HepG2 (cell line): ENCODE data around the gene HRC. TPM values are rescaled to one million over a fixed set of nuclear protein-coding genes. Genes with fewer than 3 reads are reported as not detected.

Experiments used
- ARNT ChIP-seq: fragments of 450-650 bp; IDR thresholded peaks from 2 replicates; pipeline ENCODE4 v1.6.1; 2017
- ATAD3A ChIP-seq: sonication (generic); formaldehyde crosslinking; IDR thresholded peaks from 2 replicates; pipeline ENCODE4 v1.4.0; 2020; ENCODE audit warnings: missing genetic modification reagents
- CENPBD1 ChIP-seq: sonication (generic); formaldehyde crosslinking; IDR thresholded peaks from 2 replicates; pipeline ENCODE4 v1.8.0; 2022; ENCODE audit warnings: missing genetic modification reagents, low read depth, mild to moderate bottlenecking, borderline replicate concordance
- CREBL2 ChIP-seq: sonication (generic); formaldehyde crosslinking; IDR thresholded peaks from 2 replicates; pipeline ENCODE4 v1.8.1; 2023; ENCODE audit warnings: missing genetic modification reagents, mild to moderate bottlenecking, borderline replicate concordance
- GTF2F1 ChIP-seq: fragments of 150-350 bp; IDR thresholded peaks from 2 replicates; pipeline ENCODE4 v1.6.1; 2014; ENCODE audit warnings: low read length
- GZF1 ChIP-seq: sonication (generic); formaldehyde crosslinking; IDR thresholded peaks from 2 replicates; pipeline ENCODE4 v1.5.1; 2020; ENCODE audit warnings: mild to moderate bottlenecking, missing genetic modification reagents
- HMGA1 ChIP-seq: sonication (generic); formaldehyde crosslinking; conservative IDR thresholded peaks from 2 replicates; pipeline ENCODE4 v1.4.0; 2020; ENCODE audit warnings: missing genetic modification reagents
- IKZF1 ChIP-seq: fragments of 450-650 bp; IDR thresholded peaks from 2 replicates; pipeline ENCODE4 v1.7.1; 2016
- NFKB2 ChIP-seq: sonication (generic); formaldehyde crosslinking; IDR thresholded peaks from 2 replicates; pipeline ENCODE4 v1.4.0; 2020; ENCODE audit warnings: missing genetic modification reagents, borderline replicate concordance
- SAP130 ChIP-seq: IDR thresholded peaks from 2 replicates; pipeline ENCODE4 v1.6.1; 2016; ENCODE audit warnings: low read depth
- SOX13 ChIP-seq, 3 experiments: fragments of 450-650 bp in 1 of 3; sonication (generic) in 1 of 3; formaldehyde crosslinking in 1 of 3; IDR thresholded peaks in 2 of 3; conservative IDR thresholded peaks in 1 of 3; 2 replicates each; pipeline versions ENCODE4 v1.5.0 to v1.6.1; 2016 to 2020; ENCODE audit warnings: antibody characterized with exemption in 1 of 3, mild to moderate bottlenecking in 1 of 3, missing compliant biosample characterization in 1 of 3, missing genetic modification reagents in 1 of 3, moderate library complexity in 1 of 3
- TCF7 ChIP-seq: sonication (generic); IDR thresholded peaks from 2 replicates; pipeline ENCODE4 v1.6.1; 2016; ENCODE audit warnings: antibody characterized with exemption, low read depth
- THAP11 ChIP-seq: IDR thresholded peaks from 2 replicates; pipeline ENCODE4 v1.6.1; 2016; ENCODE audit warnings: missing biosample characterization, missing genetic modification reagents
- ZFP90 ChIP-seq: sonication (generic); formaldehyde crosslinking; IDR thresholded peaks from 2 replicates; pipeline ENCODE4 v1.8.0; 2022; ENCODE audit warnings: missing genetic modification reagents, mild to moderate bottlenecking, inconsistent platforms, borderline replicate concordance
- ZGPAT ChIP-seq: IDR thresholded peaks from 2 replicates; pipeline ENCODE4 v1.6.1; 2016; ENCODE audit warnings: mild to moderate bottlenecking
- ZKSCAN5 ChIP-seq: sonication (generic); formaldehyde crosslinking; IDR thresholded peaks from 2 replicates; pipeline ENCODE4 v1.5.1; 2020; ENCODE audit warnings: mild to moderate bottlenecking, missing genetic modification reagents
- ZNF101 ChIP-seq: sonication (generic); formaldehyde crosslinking; IDR thresholded peaks from 2 replicates; pipeline ENCODE4 v1.4.0; 2020; ENCODE audit warnings: mild to moderate bottlenecking, low read depth, missing genetic modification reagents, borderline replicate concordance
- ZNF136 ChIP-seq: sonication (generic); formaldehyde crosslinking; IDR thresholded peaks from 2 replicates; pipeline ENCODE4 v1.8.1; 2022; ENCODE audit warnings: low read depth, mild to moderate bottlenecking, moderate library complexity, missing genetic modification reagents
- ZNF18 ChIP-seq: sonication (generic); formaldehyde crosslinking; IDR thresholded peaks from 2 replicates; pipeline ENCODE4 v1.8.0; 2022; ENCODE audit warnings: mild to moderate bottlenecking, missing genetic modification reagents; ENCODE audit not compliant: insufficient replicate concordance
- ZNF331 ChIP-seq: sonication (generic); formaldehyde crosslinking; IDR thresholded peaks from 2 replicates; pipeline ENCODE4 v1.4.0; 2020; ENCODE audit warnings: missing genetic modification reagents
- ZNF367 ChIP-seq: sonication (generic); formaldehyde crosslinking; IDR thresholded peaks from 2 replicates; pipeline ENCODE4 v1.4.0; 2020; ENCODE audit warnings: missing genetic modification reagents, borderline replicate concordance
- ZNF720 ChIP-seq: sonication (generic); formaldehyde crosslinking; IDR thresholded peaks from 2 replicates; pipeline ENCODE4 v1.4.0; 2020; ENCODE audit warnings: missing genetic modification reagents
- ZNF800 ChIP-seq: sonication (generic); formaldehyde crosslinking; IDR thresholded peaks from 2 replicates; pipeline ENCODE4 v1.4.0; 2020; ENCODE audit warnings: missing genetic modification reagents
- ZNF839 ChIP-seq: sonication (generic); formaldehyde crosslinking; IDR thresholded peaks from 2 replicates; pipeline ENCODE4 v1.4.0; 2020; ENCODE audit warnings: missing genetic modification reagents, mild to moderate bottlenecking, borderline replicate concordance
- ZSCAN21 ChIP-seq: sonication (generic); formaldehyde crosslinking; IDR thresholded peaks from 2 replicates; pipeline ENCODE4 v1.8.0; 2022; ENCODE audit warnings: mild to moderate bottlenecking, missing genetic modification reagents, moderate library complexity, borderline replicate concordance
- polyA plus RNA-seq, 8 experiments: library from polyadenylated mRNA; depleted of rRNA in 3 of 8; stranded (reverse) in 7 of 8; unstranded in 1 of 8; fragments of >200 nt; fragmentation: Illumina TruSeq in 4 of 8; extraction: Trizol in 4 of 8; gene quantifications; 2 replicates each; pipeline versions ENCODE4 v1.2.1 to v1.2.3, GENCODE V29; 2011 to 2016; ENCODE audit warnings: low read depth in 4 of 8, missing spikeins in 1 of 8, mixed read lengths in 1 of 8; ENCODE audit not compliant: insufficient read depth in 1 of 8
- total RNA-seq, 5 experiments: library from RNA; depleted of rRNA; stranded (reverse); fragments of >200 nt; fragmentation: Illumina TruSeq; extraction: Trizol; gene quantifications; 2 replicates each; pipeline ENCODE4 v1.2.3, GENCODE V29; 2016; ENCODE audit warnings: low read depth in 1 of 5

HRC gene
- total and polyA plus RNA-seq, 2 of the 13 experiments (the other 11 are each of a cell fraction or from before 2014, with no cell fraction given) = 3.6 to 15.4 TPM

- TF ChIP-seq ZNF18 (CRISPR knock-in tag) (no peak), CENPBD1 (CRISPR knock-in tag) (no peak), ZNF331 (CRISPR knock-in tag) (peak; percentile 43; the same call in 1 of the 2 replicates), ZNF800 (CRISPR knock-in tag) (peak; percentile 72; the same call in 1 of the 2 replicates), IKZF1 (no peak), GTF2F1 (no peak), ZGPAT (peak; percentile 94), TCF7 (no peak), ATAD3A (no peak), ZNF839 (no peak), CREBL2 (CRISPR knock-in tag) (0 out of 2 replicates have a peak, but pooled peaks have one; percentile 79), SOX13 (IDR thresholded peaks at IDR 0.05) (no peak; the same call in 1 of the 2 replicates), SOX13 (CRISPR knock-in tag; conservative IDR thresholded peaks at IDR 0.05 in 1 of 2, IDR thresholded peaks at IDR 0.05 in 1 of 2) (peak in 1 of 2 experiments; percentile 47; a peak in 1 of 4 replicates), SAP130 (CRISPR knock-in tag) (peak; percentile 78), ZNF720 (CRISPR knock-in tag) (no peak), ZNF136 (CRISPR knock-in tag) (no peak), ZFP90 (CRISPR knock-in tag) (peak; percentile 89; the same call in 1 of the 2 replicates), HMGA1 (no peak), ZKSCAN5 (CRISPR knock-in tag) (no peak), THAP11 (CRISPR knock-in tag) (peak; percentile 72), ZNF367 (CRISPR knock-in tag) (no peak), NFKB2 (CRISPR knock-in tag) (peak; percentile 88; the same call in 1 of the 2 replicates), GZF1 (CRISPR knock-in tag) (no peak), ARNT (no peak), ZNF101 (CRISPR knock-in tag) (no peak), ZSCAN21 (CRISPR knock-in tag) (peak; percentile 82)
Observed at GRCh38 chr19:49118565-49119410, 36.4 kb downstream of the HRC start, which contains the start of gene C19orf73 (continued).
